HG03354 (cell line): ENCODE data around the gene TBL1X.
"Not testable (repeated sequence)": the region's sequence is repeated elsewhere in the genome, so short reads cannot be mapped to it uniquely, and the experiment has no call there.

Experiments
- ATAC-seq: cut with Tn5 transposase; IDR thresholded peaks from one replicate; pipeline ENCODE4 v1.9.1; 2021; ENCODE audit warnings: mild to moderate bottlenecking; ENCODE audit not compliant: unreplicated experiment, poor library complexity, severe bottlenecking

Gene TBL1X

DNA sequence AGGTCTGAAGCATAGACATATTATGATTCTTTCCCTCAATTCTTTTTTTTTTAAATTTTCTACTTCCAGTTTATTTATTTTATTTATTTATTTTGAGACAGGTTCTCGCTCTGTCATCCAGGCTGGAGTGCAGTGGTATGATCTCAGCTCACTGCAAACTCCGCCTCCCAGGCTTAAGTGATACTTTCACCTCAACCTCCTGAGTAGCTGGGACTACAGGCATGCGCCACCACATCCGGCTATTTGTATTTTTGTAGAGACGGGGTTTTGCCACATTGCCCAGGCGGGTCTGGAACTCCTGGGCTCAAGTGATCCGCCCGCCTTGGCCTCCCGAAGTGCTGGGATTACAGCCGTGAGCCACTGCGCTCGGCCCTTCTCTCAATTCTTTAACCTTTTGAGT is 6.8 kb upstream of the TBL1X start:
- not testable (repeated sequence) for ATAC-seq

DNA sequence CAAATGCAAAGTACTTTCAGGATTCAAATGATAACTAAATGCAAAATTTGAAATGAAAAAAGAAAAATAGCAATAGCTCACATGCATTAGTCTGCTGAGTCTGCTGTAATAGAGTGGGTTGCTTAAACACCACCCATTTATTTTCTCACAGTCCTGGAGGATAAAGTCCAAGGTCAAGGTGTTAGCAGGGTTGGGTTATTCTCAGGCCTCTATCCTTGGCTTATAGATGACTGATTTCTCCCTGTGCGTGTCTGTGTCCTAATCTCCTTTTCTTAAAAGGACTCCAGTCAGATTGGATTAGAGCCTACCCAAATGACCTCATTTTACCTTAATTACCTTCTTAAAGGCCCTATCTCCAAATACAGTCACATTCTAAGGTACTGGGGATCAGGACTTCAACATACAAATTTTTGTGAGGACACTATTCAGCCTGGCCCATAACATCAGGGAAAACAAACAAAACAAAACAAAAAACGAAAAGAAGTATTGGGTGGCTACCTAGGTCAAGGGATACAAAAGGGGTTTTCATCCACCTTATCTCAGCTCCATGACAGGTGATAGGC is 6.3 kb upstream of the TBL1X start:
- no peak for ATAC-seq

DNA sequence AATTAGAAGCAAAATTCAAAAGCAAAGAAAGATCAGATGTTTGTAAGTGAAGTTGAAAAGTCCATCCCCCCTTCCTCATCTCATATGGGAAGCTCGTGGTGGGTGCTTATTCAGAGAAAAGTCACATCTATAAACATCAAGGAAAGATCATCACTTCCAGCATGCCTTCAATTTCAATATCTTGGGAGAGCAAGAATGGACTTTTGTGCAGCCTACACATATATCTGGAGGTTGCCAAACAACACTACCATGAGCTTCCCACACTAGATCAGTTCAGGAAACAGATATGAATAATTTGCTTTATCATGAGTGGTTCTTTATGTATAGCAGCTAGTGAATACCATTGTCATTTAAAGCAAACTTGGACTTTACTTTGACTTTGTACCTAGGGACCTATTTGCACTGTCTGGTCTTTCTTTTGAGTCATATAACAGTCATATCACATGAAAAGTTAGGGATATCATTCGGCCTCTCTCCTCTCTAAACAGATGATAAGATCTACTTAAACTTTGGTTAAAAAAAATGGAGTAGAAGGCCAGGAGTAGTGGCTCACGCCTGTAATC is 5.6 kb upstream of the TBL1X start:
- ATAC-seq = no peak

DNA sequence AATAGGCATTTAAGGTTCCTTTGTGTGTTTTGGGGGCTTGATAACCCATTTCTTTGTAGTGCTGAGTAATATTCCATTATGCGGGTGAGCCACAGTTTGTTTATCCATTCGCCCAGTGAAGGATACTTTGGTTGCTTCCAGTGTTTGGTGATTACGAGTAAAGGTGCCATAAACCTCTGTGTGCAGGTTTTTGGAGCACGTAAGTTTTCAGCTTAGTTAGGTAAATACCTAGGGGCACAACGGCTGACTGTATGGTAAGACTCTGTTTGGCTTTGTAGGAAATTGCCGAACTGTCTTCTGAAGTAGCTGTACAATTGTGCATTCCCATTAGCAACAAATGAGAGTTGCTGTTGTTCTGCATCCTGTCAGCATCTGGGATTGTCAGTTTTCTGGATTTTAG is 3.8 kb upstream of the TBL1X start:
- ATAC-seq = no peak

DNA sequence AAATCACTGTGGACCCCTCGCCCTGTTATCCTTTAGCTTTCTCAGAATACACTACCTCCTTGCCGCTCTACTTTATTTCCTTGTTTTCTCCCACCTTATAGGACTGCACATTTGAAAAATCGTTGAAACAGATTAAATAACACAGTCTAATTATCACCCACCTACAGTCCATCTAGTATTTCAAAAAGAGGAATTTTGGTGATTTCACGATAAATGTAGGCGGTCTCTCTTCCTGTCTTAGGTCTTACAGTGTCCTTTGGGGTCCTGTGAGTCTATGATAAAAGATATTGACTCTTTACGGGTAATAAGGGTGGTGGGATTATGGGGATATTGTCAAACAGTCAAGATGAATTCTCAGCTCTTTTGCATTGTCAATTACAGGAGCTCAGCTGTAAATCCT is 2.4 kb upstream of the TBL1X start:
- no peak for ATAC-seq

DNA sequence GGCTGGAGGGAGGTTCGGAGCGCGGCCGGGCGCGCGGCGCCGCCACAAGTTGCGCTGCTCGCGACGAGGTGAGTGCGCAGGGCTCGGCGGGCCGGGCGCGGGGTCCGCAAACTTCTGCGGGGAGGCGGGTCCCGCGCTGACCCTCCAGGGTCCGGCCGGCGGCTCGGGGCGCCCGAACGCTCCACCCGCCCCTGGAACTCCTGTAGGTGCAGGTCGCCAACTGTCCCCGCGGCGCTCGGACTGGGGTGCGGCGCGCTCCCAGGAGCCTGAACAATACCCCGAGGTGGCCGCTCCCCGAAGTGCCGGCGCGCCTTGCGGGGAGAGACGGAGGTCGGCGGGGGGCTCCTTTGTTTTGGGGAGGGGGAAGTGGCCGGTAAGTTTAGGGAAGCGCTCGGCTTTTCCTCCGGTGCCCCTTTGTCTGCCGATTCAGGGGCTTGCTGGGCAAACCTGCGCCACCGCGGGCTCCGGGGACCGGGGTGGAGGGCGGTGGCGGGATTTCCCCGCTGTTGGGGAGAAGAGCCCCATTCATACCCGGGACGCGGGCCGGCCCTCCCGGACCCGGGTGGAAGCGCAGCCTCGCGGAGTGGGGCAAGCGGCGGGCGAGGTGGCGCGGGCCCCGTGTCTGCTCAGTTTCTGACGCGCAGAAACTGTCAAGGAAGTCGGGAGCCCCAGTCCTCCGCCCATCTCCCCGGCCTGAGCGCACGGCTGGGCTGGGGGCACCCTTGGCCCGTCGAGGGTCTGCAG is 694 bp downstream of the TBL1X start:
- ATAC-seq = peak; percentile 27

DNA sequence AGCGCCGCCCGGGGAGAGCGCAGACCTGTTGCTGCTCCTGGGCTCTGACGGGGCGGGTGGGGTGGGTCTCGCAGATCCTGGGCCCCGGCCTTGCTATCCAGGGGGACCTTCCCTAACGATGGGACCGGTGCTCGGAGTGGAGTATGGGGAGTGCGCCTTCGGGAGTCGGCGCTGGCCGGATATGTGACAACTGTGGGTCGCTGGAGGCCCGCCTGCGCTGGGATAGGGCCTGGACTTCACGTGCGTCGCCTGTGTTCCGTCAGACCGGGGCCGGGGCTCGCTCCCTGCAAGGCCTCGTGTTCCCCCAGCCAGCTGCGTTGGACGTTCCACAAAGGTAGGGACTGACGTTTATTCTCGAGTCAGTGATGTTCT is 1.3 kb downstream of the TBL1X start:
- peak; percentile 10 for ATAC-seq

DNA sequence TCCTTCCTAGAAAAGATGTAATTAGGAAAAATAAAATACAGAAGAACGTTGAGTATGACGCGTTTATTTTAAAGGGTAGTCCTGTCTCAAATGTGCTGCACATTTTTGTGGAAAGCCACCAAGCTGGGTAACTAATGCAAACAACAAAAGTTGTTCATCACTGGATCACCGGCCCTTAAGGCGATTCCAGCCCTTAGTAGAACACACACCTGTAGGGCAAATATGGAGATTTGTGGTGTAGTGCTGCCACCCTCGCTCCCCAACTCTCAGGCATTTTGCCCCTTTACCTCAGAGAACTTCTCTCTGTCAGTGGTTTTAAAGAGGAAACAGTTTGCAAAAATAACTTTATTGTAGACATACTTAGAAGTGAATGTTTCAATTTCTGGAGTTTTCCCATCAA is 1.9 kb downstream of the TBL1X start:
- ATAC-seq = no peak

DNA sequence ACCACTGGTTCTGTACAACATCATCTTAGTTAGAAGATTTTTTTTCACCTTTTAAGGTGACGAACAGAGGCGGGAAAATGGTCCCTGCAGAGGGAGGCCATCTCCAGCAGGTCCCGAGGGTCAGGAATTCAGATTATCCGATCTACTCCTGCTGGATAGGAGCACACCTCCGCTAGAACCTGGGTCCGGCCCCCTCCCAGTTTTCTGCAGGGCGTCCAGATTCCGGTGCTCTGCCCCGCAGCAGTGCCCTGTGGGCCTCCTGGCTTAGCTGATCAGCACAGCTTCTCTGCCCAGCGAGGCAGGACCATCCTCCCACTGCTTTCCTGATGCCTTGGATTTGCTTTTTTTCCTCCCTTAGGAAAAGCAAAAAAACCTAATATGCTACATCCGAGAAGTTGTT is 2.3 kb downstream of the TBL1X start:
- ATAC-seq = no peak

DNA sequence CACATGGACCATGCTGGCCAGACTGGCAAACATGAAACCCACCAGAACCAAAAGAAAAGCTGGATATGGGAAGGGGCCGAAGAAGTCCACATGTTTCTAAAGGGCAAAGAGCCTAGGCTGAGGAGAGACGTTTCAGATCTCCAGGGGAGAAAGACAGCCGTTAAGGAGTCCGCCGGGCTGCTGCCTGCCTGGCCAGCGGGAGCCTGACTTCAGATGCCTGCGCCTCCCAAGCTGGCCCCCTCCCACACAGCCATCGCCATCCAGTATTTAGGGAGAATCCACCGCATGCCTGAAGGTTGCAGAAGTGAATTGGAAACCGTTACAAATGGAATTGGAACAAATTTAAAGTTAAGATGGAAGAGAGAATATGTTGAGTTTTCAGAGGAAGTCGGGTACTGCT is 2.9 kb downstream of the TBL1X start:
- no peak for ATAC-seq

DNA sequence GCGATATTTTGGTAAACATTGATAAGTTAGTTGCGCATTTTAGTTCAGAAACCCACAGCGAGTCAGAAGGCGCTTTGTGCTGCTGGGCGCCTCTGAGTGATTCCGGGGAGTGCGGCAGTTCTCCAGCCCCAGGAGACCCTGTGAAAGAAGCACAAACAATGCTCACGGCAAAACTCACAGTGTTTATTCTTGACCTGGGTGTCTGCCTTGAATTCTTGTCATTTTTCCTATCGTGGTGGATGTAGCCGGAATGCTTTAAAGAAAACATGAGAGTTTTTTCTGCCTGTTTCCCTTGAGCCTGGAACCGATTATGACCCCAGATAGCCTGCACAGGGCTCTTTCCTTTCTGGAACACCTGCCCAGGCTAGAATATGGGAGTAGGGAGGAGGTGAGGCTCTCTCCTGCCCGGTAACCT is 6.7 kb downstream of the TBL1X start:
- ATAC-seq = no peak

DNA sequence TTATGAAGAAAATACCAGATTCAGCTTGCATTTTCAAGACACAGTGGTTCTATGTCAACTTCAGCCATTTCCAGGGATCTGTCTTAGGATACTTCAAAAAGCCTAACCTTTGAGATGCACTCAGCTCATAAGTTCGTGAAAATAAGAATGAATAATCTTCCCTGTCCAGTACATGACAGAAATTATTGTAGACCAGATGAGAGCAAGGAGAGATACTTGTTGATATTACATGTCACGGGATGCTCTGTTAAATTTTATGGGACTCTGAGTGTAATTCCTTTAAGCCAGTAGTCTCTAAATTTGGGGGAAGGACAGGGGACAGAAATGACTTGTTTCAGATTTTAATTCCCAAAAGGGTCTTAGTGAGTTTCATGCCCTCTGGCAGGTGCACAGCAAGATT is 8.8 kb downstream of the TBL1X start:
- no peak for ATAC-seq

DNA sequence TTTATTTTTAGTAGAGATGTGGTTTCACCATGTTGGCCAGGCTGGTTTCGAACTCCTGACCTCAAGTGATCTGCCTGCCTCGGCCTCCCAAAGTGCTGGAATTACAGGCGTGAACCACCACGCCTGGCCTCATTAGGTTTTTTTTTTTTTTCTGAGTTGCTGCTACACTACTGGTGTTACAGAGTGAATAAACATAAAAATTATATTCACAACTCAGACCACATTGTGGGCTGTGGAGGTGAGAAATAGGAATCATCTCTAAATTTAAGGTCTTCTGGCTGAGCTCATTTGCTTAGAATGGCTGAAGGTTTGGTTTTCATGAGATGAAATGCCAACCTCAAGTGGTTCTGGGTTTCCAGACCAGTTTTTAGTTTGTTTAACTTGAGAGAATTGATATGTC is 10.6 kb downstream of the TBL1X start:
- not testable (repeated sequence) for ATAC-seq

DNA sequence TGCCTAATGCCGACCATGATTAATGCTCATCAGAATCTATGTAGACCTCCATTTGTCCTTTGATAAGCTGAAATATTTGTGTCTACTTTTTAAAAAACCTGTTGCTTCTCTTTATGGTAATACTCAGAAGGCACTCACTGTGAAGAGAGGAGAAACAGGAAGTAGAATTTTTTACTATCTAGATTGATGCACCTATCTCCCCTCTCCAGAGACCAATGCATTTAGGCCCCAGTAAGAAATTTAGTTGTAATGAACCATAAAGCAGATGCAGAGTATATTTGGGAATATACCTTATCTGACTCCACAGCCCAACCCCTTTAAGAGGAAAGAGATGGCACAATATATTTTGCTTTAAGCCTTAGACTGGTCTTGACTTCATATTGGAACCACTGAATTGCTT is 11.1 kb downstream of the TBL1X start:
- no peak for ATAC-seq

DNA sequence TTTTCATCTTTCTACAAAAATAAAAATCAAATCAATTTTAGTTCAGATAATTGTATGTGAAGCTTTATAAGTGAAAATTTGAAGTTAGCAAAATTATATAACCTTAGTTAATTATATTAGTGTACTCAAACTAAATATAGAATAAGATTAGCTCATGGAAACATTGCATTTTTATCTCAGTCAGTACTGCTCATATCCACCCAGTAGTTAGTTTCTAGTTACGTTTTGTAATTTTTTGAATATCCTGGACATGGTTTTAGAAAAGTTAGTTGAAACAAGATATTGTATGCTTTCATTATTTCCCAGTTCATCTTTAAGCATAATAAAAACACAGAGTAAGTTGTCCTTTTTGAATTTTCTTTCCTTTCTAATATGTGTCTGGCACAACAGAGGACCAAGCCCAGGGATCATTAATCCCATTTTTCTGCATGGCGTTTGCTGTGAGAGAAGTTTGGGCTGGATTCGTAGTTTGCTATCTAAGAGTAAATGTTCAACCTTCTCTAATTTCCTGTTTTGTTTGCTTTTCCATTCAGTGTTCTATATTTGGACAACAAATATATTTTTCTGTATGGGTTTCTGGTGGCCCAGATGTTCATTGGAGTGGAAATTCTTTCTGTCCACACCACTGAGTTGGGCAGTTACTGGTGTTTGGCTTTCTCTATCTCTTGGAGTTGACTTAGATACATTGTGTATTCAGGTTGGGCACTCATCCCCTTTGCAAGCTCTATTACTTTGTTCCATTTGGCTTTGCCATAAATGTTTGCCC is 12.1 kb downstream of the TBL1X start:
- no peak for ATAC-seq

DNA sequence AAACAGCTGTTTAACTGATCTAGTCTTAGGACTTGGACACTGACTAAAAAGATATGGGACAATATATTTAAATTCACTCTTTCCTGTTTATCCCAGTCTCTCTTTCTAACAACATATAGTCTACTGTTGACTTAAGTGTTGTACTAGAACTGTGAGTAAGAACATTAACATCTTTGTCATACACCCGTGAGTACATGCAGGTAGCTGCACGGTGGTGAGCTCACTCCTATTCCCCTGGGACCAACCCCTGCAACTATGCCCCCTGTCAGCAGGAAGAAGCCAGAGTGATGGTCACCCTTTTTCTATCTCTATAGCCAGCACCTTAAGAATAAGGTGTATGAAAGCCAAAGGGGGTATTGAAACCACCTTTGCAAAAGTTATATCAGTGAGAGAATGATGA is 17.6 kb downstream of the TBL1X start:
- ATAC-seq = no peak

DNA sequence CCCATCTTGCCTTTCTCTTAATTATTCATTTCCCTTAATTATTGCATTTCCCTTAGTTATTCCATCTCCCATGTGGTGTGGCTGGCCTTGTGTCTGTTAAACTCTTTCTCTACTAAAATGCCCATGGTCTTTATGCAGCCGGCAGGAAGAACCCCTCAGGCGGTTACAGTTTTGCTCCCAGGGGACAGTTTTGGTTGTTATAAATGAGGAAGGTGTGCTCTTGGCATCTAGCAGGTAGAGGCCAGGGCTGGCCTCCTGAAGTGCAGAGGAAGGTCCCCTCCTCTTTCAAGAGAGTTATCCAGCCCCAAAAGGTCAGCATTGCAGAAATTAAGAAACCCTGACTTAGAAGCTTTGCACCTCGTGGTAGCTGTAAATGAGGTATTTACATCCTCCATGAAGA is 18.0 kb downstream of the TBL1X start:
- no peak for ATAC-seq

DNA sequence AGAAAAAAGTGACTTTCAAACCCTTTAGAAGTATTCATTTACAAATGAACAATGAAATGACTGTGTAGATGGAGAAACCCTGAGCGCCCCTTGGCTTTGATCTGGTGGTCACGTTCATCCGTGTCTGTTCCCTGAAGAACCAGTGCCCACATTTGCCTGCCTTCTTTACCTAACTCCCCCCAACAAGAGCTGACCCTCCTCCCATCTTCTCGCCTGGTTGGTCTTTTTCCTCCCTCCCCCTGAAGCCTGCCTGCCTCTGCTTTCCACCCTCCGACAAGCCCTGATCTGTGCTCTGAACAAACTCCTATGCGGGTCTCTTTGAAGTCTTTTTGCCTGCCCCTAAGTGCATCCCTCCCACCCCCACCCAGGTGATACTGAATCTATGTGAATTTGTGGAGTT is 18.5 kb downstream of the TBL1X start:
- ATAC-seq = no peak

DNA sequence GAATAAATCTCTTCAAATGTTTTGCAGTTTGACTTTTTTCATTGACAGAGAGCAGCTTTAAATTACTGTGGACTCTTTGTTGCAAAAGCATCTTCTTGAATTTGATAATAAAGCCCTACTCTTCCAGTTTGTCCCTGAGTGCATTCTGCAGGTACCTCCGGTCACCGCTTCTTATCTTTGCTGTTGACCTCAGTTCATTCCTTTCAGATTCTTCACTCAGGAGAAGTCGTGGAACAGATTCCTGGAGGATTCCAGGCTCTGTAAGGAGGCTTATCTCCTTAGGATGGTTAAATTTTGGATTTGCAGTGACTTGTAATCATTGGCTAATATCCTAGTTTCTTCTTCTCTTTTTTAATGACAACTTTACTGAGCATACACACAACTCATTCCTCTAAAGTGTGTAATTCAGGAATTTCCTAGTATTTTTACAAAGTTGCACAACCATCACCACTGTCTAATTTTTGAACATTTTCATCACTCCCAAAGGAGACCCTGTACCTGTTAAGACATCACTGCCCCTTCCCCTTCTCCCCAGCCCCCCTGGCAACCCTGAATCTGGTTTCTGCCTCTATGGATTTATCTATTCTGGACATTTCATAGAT is 22.0 kb downstream of the TBL1X start:
- ATAC-seq = no peak

DNA sequence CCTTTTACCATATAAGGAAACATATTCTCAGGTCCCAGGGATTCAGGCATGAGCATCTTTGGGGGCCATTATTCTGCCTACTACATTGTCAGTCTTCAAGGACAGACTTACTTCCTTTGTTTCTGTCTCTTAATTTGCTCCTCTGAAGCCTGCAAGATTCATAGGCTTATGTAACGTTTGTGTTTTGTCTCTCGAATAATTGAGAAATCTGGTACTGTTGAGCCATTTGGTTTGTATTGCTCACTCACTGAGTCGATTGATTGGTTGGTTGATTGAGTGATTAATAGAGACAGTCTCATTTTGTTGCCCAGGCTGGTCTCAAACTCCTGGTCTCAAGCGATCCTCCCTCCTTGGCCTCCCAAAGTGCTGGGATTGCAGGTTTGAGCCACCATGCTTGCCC is 23.7 kb downstream of the TBL1X start:
- ATAC-seq = no peak

DNA sequence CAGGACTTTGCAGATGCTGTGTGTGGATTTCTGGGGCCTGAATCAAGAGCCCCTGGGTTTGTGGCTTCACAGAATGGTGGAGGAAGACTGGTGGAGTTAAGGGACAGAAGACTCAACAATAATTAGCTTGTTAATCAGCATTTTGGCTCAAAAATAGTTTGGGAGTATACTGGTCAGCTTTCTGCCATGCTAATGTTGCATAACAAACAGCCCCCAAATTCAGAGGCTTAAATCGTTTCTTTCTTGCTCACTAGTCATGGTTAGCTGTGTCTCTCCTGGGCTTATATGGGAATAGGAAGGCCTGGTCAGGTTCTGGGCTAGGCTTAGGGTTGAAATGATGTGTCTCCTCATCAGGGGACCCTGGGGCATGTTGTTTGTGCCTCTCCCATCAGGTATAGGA is 24.4 kb downstream of the TBL1X start:
- ATAC-seq = no peak
